H9 (cell line): ENCODE results near the gene TOMM7. TPM values are rescaled to one million over a fixed set of nuclear protein-coding genes. Genes with fewer than 3 reads are reported as not detected.

Experiments
- DNase-seq: peaks from one replicate; pipeline ENCODE4 v3.0.0-alpha.2; 2017
- H2AFZ ChIP-seq: one replicate; pipeline ENCODE4 v1.6.1; 2013; ENCODE audit warnings: mild to moderate bottlenecking, low read length, control low read depth, moderate library complexity
- H2AK5ac ChIP-seq: 2 replicates; pipeline ENCODE4 v1.6.1; 2013; ENCODE audit warnings: low read length, control low read depth, mixed read lengths; ENCODE audit not compliant: insufficient read length
- H2BK120ac ChIP-seq: one replicate; pipeline ENCODE4 v1.6.1; 2013; ENCODE audit warnings: low read depth, mild to moderate bottlenecking, low read length, control low read depth, inconsistent platforms; ENCODE audit not compliant: poor library complexity, severe bottlenecking
- H2BK12ac ChIP-seq: 2 replicates; pipeline ENCODE4 v1.6.1; 2013; ENCODE audit warnings: low read length, control low read depth, mixed read lengths, low read depth; ENCODE audit not compliant: insufficient read length
- H2BK15ac ChIP-seq: 2 replicates; pipeline ENCODE4 v1.6.1; 2013; ENCODE audit warnings: low read depth, low read length, control low read depth
- H2BK20ac ChIP-seq: one replicate; pipeline ENCODE4 v1.6.1; 2013; ENCODE audit warnings: low read depth, mild to moderate bottlenecking, low read length, control low read depth, inconsistent platforms; ENCODE audit not compliant: poor library complexity, severe bottlenecking
- H2BK5ac ChIP-seq: 2 replicates; pipeline ENCODE4 v1.6.1; 2013; ENCODE audit warnings: low read length, control low read depth, mixed read lengths; ENCODE audit not compliant: insufficient read length
- H3K14ac ChIP-seq: 2 replicates; pipeline ENCODE4 v1.6.1; 2013; ENCODE audit warnings: low read length, control low read depth; ENCODE audit not compliant: insufficient read depth
- H3K18ac ChIP-seq: 2 replicates; pipeline ENCODE4 v1.6.1; 2013; ENCODE audit warnings: low read depth, mild to moderate bottlenecking, mixed read lengths, low read length, control low read depth; ENCODE audit not compliant: insufficient read length
- H3K23ac ChIP-seq: 2 replicates; pipeline ENCODE4 v1.6.1; 2013; ENCODE audit warnings: low read length, control low read depth, mixed read lengths, low read depth; ENCODE audit not compliant: insufficient read length
- H3K23me2 ChIP-seq: 2 replicates; pipeline ENCODE4 v1.6.1; 2013; ENCODE audit warnings: low read depth, mild to moderate bottlenecking, mixed read lengths, low read length, control low read depth; ENCODE audit not compliant: insufficient read length, poor library complexity, severe bottlenecking
- H3K27ac ChIP-seq: 2 replicates; pipeline ENCODE4 v1.5.1; 2013; ENCODE audit warnings: low read length, control low read depth, mixed read lengths, low read depth; ENCODE audit not compliant: insufficient read length
- H3K27me3 ChIP-seq: 2 replicates; pipeline ENCODE4 v1.6.1; 2013; ENCODE audit warnings: low read length, control low read depth, inconsistent platforms; ENCODE audit not compliant: insufficient read depth
- H3K4ac ChIP-seq: 2 replicates; pipeline ENCODE4 v1.6.1; 2013; ENCODE audit warnings: low read depth, mild to moderate bottlenecking, control low read depth, inconsistent platforms, low read length, moderate library complexity
- H3K4me1 ChIP-seq: 2 replicates; pipeline ENCODE4 v1.6.1; 2013; ENCODE audit warnings: low read length, control low read depth, inconsistent platforms; ENCODE audit not compliant: insufficient read depth
- H3K4me2 ChIP-seq: 2 replicates; pipeline ENCODE4 v1.6.1; 2013; ENCODE audit warnings: low read length, control low read depth, mixed read lengths; ENCODE audit not compliant: insufficient read length, insufficient read depth
- H3K56ac ChIP-seq: 2 replicates; pipeline ENCODE4 v1.6.1; 2013; ENCODE audit warnings: low read depth, mild to moderate bottlenecking, mixed read lengths, low read length, control low read depth; ENCODE audit not compliant: insufficient read length
- H3K79me1 ChIP-seq: 2 replicates; pipeline ENCODE4 v1.6.1; 2013; ENCODE audit warnings: low read depth, mild to moderate bottlenecking, moderate library complexity, low read length, control low read depth, inconsistent platforms; ENCODE audit not compliant: insufficient read depth, poor library complexity, severe bottlenecking
- H3K79me2 ChIP-seq: 2 replicates; pipeline ENCODE4 v1.6.1; 2013; ENCODE audit warnings: low read length, control low read depth, inconsistent platforms; ENCODE audit not compliant: insufficient read depth
- H3K9ac ChIP-seq: 2 replicates; pipeline ENCODE4 v1.6.1; 2013; ENCODE audit warnings: low read length, control low read depth, mixed read lengths; ENCODE audit not compliant: insufficient read length; ENCODE audit errors: extremely low read depth
- H3K9me3 ChIP-seq: one replicate; pipeline ENCODE4 v1.6.1; 2013; ENCODE audit warnings: low read depth, low read length, inconsistent platforms; ENCODE audit not compliant: control insufficient read depth
- H3T11ph ChIP-seq: one replicate; pipeline ENCODE4 v1.6.1; 2013; ENCODE audit warnings: mild to moderate bottlenecking, low read length, control low read depth, inconsistent platforms
- H4K20me1 ChIP-seq: one replicate; pipeline ENCODE4 v1.6.1; 2013; ENCODE audit not compliant: control insufficient read depth, insufficient read length, insufficient read depth
- H4K5ac ChIP-seq: 2 replicates; pipeline ENCODE4 v1.6.1; 2013; ENCODE audit warnings: low read depth, mild to moderate bottlenecking, mixed read lengths, low read length, control low read depth; ENCODE audit not compliant: insufficient read length
- H4K8ac ChIP-seq: replicated peaks from 2 replicates; pipeline ENCODE4 v1.6.1; 2013; ENCODE audit warnings: low read length, control low read depth, mixed read lengths, low read depth; ENCODE audit not compliant: insufficient read length
- H4K91ac ChIP-seq: 2 replicates; pipeline ENCODE4 v1.6.1; 2013; ENCODE audit warnings: low read depth, mild to moderate bottlenecking, moderate library complexity, mixed read lengths, low read length, control low read depth; ENCODE audit not compliant: insufficient read length
- H3K27ac Mint-ChIP-seq, 3 experiments: 2 replicates in 2 of 3; 3 replicates in 1 of 3; pipeline ENCODE4 v1.8.0; 2020 to 2021; ENCODE audit warnings: mixed read lengths in 3 of 3, mild to moderate bottlenecking in 1 of 3, moderate library complexity in 1 of 3
- H3K27me3 Mint-ChIP-seq: 2 replicates; pipeline ENCODE4 v1.8.0; 2021; ENCODE audit warnings: low read depth, mild to moderate bottlenecking, moderate library complexity, mixed read lengths
- H3K36me3 Mint-ChIP-seq, 3 experiments: 2 replicates in 2 of 3; 3 replicates in 1 of 3; pipeline ENCODE4 v1.8.0; 2020 to 2021; ENCODE audit warnings: low read depth in 3 of 3, mixed read lengths in 3 of 3; ENCODE audit not compliant: insufficient read depth in 1 of 3
- H3K4me1 Mint-ChIP-seq, 2 experiments: 2 replicates each; pipeline ENCODE4 v1.8.0; 2020; ENCODE audit warnings: mixed read lengths in 2 of 2
- H3K4me3 Mint-ChIP-seq, 2 experiments: 2 replicates in 1 of 2; 3 replicates in 1 of 2; pipeline ENCODE4 v1.8.0; 2020 to 2021; ENCODE audit warnings: mild to moderate bottlenecking in 2 of 2, mixed read lengths in 2 of 2, moderate library complexity in 1 of 2
- H3K9me3 Mint-ChIP-seq, 2 experiments: 2 replicates in 1 of 2; 3 replicates in 1 of 2; pipeline ENCODE4 v1.8.0; 2020; ENCODE audit warnings: mild to moderate bottlenecking in 2 of 2, mixed read lengths in 2 of 2, moderate library complexity in 1 of 2
- WGBS: extraction: QIAGEN DNeasy Blood & Tissue Kit; methylation state at CpG from one replicate; pipeline ENCODE4 v1.1.7; 2013; ENCODE audit warnings: missing lambda C conversion rate, low lambda C conversion rate, mixed read lengths; ENCODE audit not compliant: insufficient read length; ENCODE audit errors: extremely low coverage; 5-methylcytosine and 5-hydroxymethylcytosine counted together
- total RNA-seq: library from RNA; stranded (reverse); gene quantifications from 2 replicates; pipeline ENCODE4 v1.2.1, GENCODE V29; 2021
- TF ChIP-seq, protein P1 (sequence below): fragments of 200-600 bp; sonication (generic); conservative IDR thresholded peaks from 3 replicates; pipeline ENCODE4 v1.8.0; 2021; ENCODE audit warnings: antibody characterized with exemption, mild to moderate bottlenecking

TOMM7 gene
- total RNA-seq, 1 experiment from 2014 or later, result 368 TPM

DNA sequence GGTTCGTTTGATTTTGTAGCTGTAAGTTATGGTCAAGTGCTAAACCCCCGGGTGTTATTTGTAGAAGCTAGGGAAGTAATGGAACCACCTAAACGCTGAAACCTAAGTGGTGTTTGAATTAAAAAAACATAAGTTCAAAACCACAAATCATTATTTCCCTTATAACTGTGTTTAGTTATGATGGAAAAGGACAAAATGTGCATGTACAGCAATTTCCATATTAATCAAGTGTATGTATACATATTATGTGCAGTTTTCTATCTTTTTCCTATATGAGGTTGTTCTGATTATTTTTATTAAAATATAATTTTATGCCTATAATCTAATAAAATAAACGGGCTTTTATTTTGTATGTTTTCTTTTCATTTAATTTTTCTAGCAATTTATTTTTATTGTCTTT, 49.8 kb downstream of the TOMM7 start:
- no peak overlapping the region for H3K18ac ChIP-seq
- no peak overlapping the region for H3K4ac ChIP-seq
- H4K91ac ChIP-seq, result no peak overlapping the region
- H3K9ac ChIP-seq, result no peak overlapping the region
- DNase-seq, result no peak
- H2BK120ac ChIP-seq, result no peak overlapping the region
- H4K20me1 ChIP-seq, result no peaks in the 10 kb centered on the region
- no peaks in the 10 kb centered on the region for H3K4me1 ChIP-seq
- Mint-ChIP-seq H3K36me3 (no peaks in the 10 kb centered on the region; a peak in 1 of 7 replicates), H3K27ac (no peak overlapping the region), H3K9me3 (peaks cover 0 to 3% of the 10 kb centered on the region in 2 experiments; a peak in 3 of 5 replicates), H3K4me1 (no peaks in the 10 kb centered on the region), H3K27me3 (no peaks in the 10 kb centered on the region), H3K4me3 (no peak overlapping the region)
- no CpG with 5 or more reads among the region's 4 CpGs for WGBS
- H3K9me3 ChIP-seq, result no peaks in the 10 kb centered on the region
- no peak overlapping the region for H3T11ph ChIP-seq
- no peak overlapping the region for H2BK12ac ChIP-seq
- H4K5ac ChIP-seq, result no peak overlapping the region
- H2AK5ac ChIP-seq, result no peak overlapping the region
- H2BK20ac ChIP-seq, result no peak overlapping the region
- H3K23ac ChIP-seq, result no peak overlapping the region
- no peak overlapping the region for H3K4me2 ChIP-seq
- no peak overlapping the region for H4K8ac ChIP-seq
- H2BK5ac ChIP-seq, result no peak overlapping the region
- H3K23me2 ChIP-seq, result no peaks in the 10 kb centered on the region
- no peak overlapping the region for H2BK15ac ChIP-seq
- no peaks in the 10 kb centered on the region for H3K79me2 ChIP-seq
- H2AFZ ChIP-seq, result no peak overlapping the region
- no peak overlapping the region for H3K14ac ChIP-seq
- H3K27me3 ChIP-seq, result no peaks in the 10 kb centered on the region
- H3K56ac ChIP-seq, result no peak overlapping the region
- TF ChIP-seq, protein P1, sequence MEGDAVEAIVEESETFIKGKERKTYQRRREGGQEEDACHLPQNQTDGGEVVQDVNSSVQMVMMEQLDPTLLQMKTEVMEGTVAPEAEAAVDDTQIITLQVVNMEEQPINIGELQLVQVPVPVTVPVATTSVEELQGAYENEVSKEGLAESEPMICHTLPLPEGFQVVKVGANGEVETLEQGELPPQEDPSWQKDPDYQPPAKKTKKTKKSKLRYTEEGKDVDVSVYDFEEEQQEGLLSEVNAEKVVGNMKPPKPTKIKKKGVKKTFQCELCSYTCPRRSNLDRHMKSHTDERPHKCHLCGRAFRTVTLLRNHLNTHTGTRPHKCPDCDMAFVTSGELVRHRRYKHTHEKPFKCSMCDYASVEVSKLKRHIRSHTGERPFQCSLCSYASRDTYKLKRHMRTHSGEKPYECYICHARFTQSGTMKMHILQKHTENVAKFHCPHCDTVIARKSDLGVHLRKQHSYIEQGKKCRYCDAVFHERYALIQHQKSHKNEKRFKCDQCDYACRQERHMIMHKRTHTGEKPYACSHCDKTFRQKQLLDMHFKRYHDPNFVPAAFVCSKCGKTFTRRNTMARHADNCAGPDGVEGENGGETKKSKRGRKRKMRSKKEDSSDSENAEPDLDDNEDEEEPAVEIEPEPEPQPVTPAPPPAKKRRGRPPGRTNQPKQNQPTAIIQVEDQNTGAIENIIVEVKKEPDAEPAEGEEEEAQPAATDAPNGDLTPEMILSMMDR, result no peak
- no peaks in the 10 kb centered on the region for H3K79me1 ChIP-seq
- H3K27ac ChIP-seq, result no peak overlapping the region
